ENCODE data around the gene TNNC2. TPM values are rescaled to one million over a fixed set of nuclear protein-coding genes. Genes with fewer than 3 reads are reported as not detected.
A peak's percentile ranks its signal among the peaks of the same experiment; 100 is the strongest.
"Not testable (repeated sequence)": the region's sequence is repeated elsewhere in the genome, so short reads cannot be mapped to it uniquely, and the experiment has no call there.

The TNNC2 gene
- total and polyA plus RNA-seq, 3 experiments from 2014 or later = 0.36 TPM; not detected in 2

DNA sequence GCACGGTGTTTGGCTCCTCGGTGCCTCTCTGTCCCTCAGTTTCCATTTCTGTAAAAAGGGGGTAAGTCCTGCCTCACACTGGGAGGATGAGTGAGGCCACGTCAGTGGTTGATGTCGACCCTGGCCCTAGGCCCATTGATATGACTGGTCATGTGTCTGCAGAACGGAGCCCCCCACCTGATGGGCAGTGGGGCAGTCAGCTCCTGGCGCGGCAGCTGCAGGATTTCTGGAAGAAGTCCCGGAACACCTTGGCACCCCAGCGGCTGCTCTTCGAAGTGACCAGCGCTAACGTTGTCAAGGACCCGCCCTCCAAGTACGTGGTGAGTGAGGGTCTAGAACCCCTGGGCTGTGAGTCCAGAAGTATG is 7.7 kb upstream of the TNNC2 start:
- Mint-ChIP-seq H3K4me3 (peak overlapping the region; percentile 32 to 88 (median 71)), H3K9me3 (no peaks in the 10 kb centered on the region), H3K4me1 (peaks cover 9 to 20% (median 17%) of the 10 kb centered on the region in 3 donors), H3K27ac (peak overlapping the region in 5 of 8 donors; percentile 29 to 80 (median 43)), H3K36me3 (peaks cover 0 to 1% (median under 1%) of the 10 kb centered on the region in 3 donors), H3K27me3 (peaks cover 0 to 3% of the 10 kb centered on the region in 2 donors)
- DNase-seq = no peak
- H3K9me3 ChIP-seq (ENCODE audit: low read length) = no peaks in the 10 kb centered on the region
- ChIA-PET POLR2A (interaction anchor here (1.1 to 1.6 kb wide), 2 partner anchors 11 to 21 kb away, joined by 3 to 4 read pairs; no protein-coding TSS in a partner anchor), CTCF (interaction anchor here (1.6 kb wide), 1 partner anchor 10 kb away, joined by 4 read pairs; no protein-coding TSS in a partner anchor)
- H3K27ac ChIP-seq (ENCODE audit: low read depth, low read length) = no peak overlapping the region
- no peak overlapping the region for H3K4me3 ChIP-seq (ENCODE audit: low read length)
- no peaks in the 10 kb centered on the region for H3K4me1 ChIP-seq (ENCODE audit: insufficient read depth, low read length)
- no peaks in the 10 kb centered on the region for H3K36me3 ChIP-seq (ENCODE audit: insufficient read depth, low read length)
- H3K27me3 ChIP-seq (ENCODE audit: insufficient read depth, low read length, poor library complexity, severe bottlenecking) = no peaks in the 10 kb centered on the region

DNA sequence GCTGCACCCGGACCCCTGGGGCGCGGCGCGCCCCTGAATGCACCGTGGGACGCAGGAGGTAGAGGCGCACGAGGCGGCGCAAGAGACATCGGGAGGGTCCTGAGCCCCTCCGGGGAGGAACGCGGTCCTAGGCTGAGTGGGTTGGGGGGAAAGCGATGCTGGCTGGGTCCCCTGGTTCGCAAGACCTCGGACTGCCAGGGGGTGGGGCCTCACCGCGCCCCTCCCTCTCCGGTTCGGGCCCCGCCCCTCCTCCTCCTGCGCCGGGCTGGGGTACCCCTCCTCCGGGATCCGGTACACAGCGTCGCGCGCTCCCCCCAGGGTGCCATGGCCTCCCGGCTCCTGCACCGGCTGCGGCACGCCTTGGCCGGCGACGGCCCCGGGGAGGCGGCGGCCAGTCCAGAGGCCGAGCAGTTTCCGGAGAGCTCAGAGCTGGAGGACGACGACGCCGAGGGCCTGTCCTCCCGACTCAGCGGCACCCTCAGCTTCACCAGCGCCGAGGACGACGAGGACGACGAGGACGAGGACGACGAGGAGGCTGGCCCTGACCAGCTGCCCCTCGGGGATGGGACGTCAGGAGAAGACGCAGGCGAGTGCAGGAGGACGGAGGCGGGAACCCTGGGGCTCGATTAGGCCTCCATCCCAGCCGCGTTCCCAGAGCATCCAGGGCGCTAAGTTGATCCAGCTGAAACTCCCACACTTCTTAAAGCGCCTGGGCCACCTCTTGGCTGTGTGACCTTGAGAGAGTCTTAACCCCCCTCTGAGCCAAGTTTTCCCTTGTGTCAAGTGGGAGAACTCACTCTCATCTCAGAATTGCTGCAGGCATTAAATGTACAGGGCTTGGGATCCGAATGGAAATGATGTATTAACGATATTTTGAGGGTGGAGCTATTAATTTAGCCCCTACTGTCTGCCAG is 7.0 kb upstream of the TNNC2 start:
- Histone ChIP-seq H3K4me3 (ENCODE audit: low read length) (peak overlapping the region; percentile 64), H3K27me3 (ENCODE audit: insufficient read depth, low read length, poor library complexity, severe bottlenecking) (no peaks in the 10 kb centered on the region), H3K4me1 (ENCODE audit: insufficient read depth, low read length) (no peaks in the 10 kb centered on the region), H3K36me3 (ENCODE audit: insufficient read depth, low read length) (no peaks in the 10 kb centered on the region), H3K27ac (ENCODE audit: low read depth, low read length) (no peak overlapping the region), H3K9me3 (ENCODE audit: low read length) (no peaks in the 10 kb centered on the region)
- Mint-ChIP-seq H3K36me3 (peaks cover 0 to 1% (median 0%) of the 10 kb centered on the region in 3 donors), H3K9me3 (no peaks in the 10 kb centered on the region), H3K27me3 (peaks cover 0 to 3% of the 10 kb centered on the region in 2 donors), H3K27ac (peak overlapping the region in 2 of 8 donors; percentile 43 to 58), H3K4me3 (peak overlapping the region in 6 of 7 donors; percentile 62 to 89 (median 81)), H3K4me1 (peaks cover 9 to 20% (median 17%) of the 10 kb centered on the region in 3 donors)
- DNase-seq = peak; percentile 15 to 59 (median 32)
- ChIA-PET POLR2A (interaction anchor here (1.1 to 1.6 kb wide), 3 partner anchors 10 to 47 kb away, joined by 3 to 4 read pairs (median 4); partner anchors contain the start of gene ZSWIM1), CTCF (interaction anchor here (1.6 kb wide), 1 partner anchor 10 kb away, joined by 4 read pairs; no protein-coding TSS in a partner anchor)

DNA sequence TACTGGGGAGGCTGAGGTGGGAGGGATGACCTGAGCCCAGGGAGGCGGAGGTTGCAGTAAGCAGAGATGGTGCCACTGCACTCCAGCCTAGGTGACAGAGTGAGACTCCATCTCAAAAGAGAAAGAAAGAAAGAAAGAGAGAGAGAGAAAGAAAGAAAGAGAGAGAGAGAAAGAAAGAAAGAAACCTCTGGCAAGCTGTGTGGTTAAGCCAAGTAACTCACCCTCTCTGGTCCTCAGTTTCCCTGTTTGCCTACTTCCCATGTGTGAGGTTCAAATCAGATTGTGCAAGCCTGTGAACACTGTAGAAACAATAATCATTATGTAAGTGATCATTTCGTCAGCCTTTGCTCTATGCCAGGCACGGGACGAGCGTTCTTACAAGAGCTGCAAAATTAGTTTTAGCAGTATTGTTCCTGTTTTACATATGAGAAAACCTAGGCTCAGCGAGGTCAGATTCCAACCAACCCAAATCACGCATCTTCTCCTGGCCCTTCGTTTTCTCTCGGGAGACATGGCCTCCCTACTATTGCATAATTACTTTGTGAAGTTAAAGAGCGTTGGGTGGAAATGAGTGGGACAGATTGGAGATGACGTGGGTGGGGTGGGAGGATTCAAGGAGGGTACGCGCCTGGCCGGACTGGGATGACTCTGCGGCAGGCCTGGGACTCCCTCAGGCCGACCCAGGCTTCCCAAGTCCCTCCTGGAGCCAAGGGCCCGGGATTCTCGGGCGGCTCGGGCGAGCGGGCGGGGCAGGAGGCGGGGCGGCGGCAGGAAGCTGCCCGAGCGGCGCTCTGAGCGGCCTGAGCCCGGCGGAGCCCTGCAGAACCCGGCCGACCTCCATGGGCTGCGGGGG is 6.1 kb upstream of the TNNC2 start, which contains the start of gene SNX21:
Gene SNX21 (plus strand): TSS at position 770 of the 853 bp plus-strand sequence. CDS start 121 bp downstream, outside the sequence.
- H3K4me3 Mint-ChIP-seq = peak within 1 kb of the TSS; percentile 64 to 89 (median 82)
- H3K36me3 ChIP-seq (ENCODE audit: insufficient read depth, low read length) = no peaks in the 10 kb centered on the region
- peak within 1 kb of the TSS; percentile 64 for H3K4me3 ChIP-seq (ENCODE audit: low read length)
- peaks cover 9 to 20% (median 17%) of the 10 kb centered on the region in 3 donors for H3K4me1 Mint-ChIP-seq
- POLR2A ChIA-PET = interaction anchor here (1.1 to 1.6 kb wide), 4 partner anchors 9 to 102 kb away, joined by 3 to 5 read pairs (median 4); partner anchors contain the start of gene ZSWIM1
- H3K27ac ChIP-seq (ENCODE audit: low read depth, low read length) = no peak within 1 kb of the TSS
- peaks cover 0 to 3% of the 10 kb centered on the region in 2 donors for H3K27me3 Mint-ChIP-seq
- no peaks in the 10 kb centered on the region for H3K4me1 ChIP-seq (ENCODE audit: insufficient read depth, low read length)
- H3K27me3 ChIP-seq (ENCODE audit: insufficient read depth, low read length, poor library complexity, severe bottlenecking) = no peaks in the 10 kb centered on the region
- peaks cover 0 to 1% (median 0%) of the 10 kb centered on the region in 3 donors for H3K36me3 Mint-ChIP-seq
- DNase-seq = peak in 4 of 5 donors; percentile 17 to 31 (median 18)
- no peaks in the 10 kb centered on the region for H3K9me3 Mint-ChIP-seq
- H3K27ac Mint-ChIP-seq = peak within 1 kb of the TSS in 7 of 8 donors; percentile 55 to 87 (median 69)
- no peaks in the 10 kb centered on the region for H3K9me3 ChIP-seq (ENCODE audit: low read length)
- CTCF ChIA-PET = interaction anchor here (1.6 kb wide), 1 partner anchor 9 kb away, joined by 4 read pairs; no protein-coding TSS in a partner anchor

DNA sequence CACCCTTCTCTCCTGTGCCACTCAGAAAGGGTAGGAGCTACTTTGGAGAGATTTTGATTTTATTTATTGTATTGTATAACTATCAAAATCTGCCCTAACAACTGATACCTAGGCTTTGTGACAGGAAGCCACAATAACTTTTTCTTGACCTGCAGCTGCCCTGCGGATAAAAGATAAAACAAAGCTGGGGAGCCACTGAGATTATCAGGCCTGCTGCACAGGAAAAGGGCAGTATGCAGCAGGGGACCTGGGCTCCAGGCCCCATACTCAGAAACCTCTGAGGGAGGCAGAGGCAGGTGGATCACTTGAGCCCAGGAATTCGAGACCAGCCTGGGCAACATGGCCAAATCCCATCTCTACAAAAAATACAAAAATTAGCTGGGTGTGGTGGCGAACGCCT is 5.5 kb upstream of the TNNC2 start:
- no peak for DNase-seq
- CTCF ChIA-PET = interaction anchor here (1.4 kb wide), 1 partner anchor 9 kb away, joined by 3 read pairs; no protein-coding TSS in a partner anchor
- POLR2A ChIA-PET = interaction anchor here (1.5 kb wide), 1 partner anchor 102 kb away, joined by 5 read pairs; no protein-coding TSS in a partner anchor
- Histone ChIP-seq H3K27me3 (ENCODE audit: insufficient read depth, low read length, poor library complexity, severe bottlenecking) (no peaks in the 10 kb centered on the region), H3K4me1 (ENCODE audit: insufficient read depth, low read length) (no peaks in the 10 kb centered on the region), H3K9me3 (ENCODE audit: low read length) (no peaks in the 10 kb centered on the region), H3K36me3 (ENCODE audit: insufficient read depth, low read length) (no peaks in the 10 kb centered on the region), H3K27ac (ENCODE audit: low read depth, low read length) (no peak overlapping the region), H3K4me3 (ENCODE audit: low read length) (no peak overlapping the region)
- Mint-ChIP-seq H3K9me3 (no peaks in the 10 kb centered on the region), H3K4me3 (peak overlapping the region; percentile 8 to 89 (median 80)), H3K36me3 (peaks cover 0 to 1% (median 0%) of the 10 kb centered on the region in 3 donors), H3K4me1 (peaks cover 9 to 20% (median 17%) of the 10 kb centered on the region in 3 donors), H3K27me3 (peaks cover 0 to 3% of the 10 kb centered on the region in 2 donors), H3K27ac (peak overlapping the region in 1 of 8 donors; percentile 58)

DNA sequence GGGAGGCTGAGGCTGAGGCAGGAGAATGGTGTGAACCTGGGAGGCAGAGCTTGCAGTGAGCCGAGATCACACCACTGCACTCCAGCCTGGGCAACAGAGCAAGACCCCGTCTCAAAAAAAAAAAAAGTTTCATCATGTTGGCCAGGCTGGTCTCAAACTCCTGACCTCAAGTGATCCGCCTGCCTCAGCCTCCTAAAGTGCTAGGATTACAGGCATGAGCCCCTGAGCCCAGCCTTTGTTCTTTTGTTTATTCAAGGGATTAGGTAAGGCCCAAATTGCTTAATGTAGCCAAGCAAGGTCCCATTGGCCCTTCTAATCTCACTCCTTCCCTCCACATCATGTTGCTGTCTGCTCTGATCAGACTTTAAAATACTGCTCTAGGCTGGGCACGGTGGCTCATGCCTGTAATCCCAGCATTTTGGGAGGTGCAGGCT is 2.6 kb upstream of the TNNC2 start:
- H3K36me3 Mint-ChIP-seq; H3K4me1 ChIP-seq (ENCODE audit: insufficient read depth, low read length); H3K27ac Mint-ChIP-seq; H3K27me3 ChIP-seq (ENCODE audit: insufficient read depth, low read length, poor library complexity, severe bottlenecking); H3K4me3 ChIP-seq (ENCODE audit: low read length); POLR2A ChIA-PET; H3K27me3 Mint-ChIP-seq; H3K4me3 Mint-ChIP-seq; H3K9me3 ChIP-seq (ENCODE audit: low read length); DNase-seq; H3K36me3 ChIP-seq (ENCODE audit: insufficient read depth, low read length); H3K9me3 Mint-ChIP-seq; H3K27ac ChIP-seq (ENCODE audit: low read depth, low read length); CTCF ChIA-PET: not testable (repeated sequence)
- H3K4me1 Mint-ChIP-seq = peaks cover 9 to 17% (median 10%) of the 10 kb centered on the region in 3 donors

DNA sequence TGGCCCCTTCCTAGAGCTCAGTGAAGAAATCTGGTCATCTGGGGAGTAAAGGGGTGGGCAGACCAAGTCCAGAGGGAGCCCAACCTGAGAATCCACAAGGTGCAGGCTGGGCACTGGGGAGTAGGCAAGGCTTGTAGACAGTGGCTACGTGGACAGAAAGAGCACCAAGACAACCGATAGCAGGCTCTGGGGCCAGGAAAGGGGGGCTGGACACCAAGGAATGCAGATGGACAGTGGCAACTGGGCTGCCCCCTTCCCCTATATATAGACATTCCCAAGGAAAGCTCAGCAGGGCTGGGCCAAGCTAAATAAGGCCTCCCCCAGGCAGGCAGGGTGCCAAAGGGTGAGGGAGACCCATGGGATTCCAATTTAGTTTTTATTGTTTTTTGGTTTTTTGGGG is 1.5 kb upstream of the TNNC2 start:
- no peaks in the 10 kb centered on the region for H3K4me1 ChIP-seq (ENCODE audit: insufficient read depth, low read length)
- no peak overlapping the region for H3K4me3 Mint-ChIP-seq
- H3K4me3 ChIP-seq (ENCODE audit: low read length) = no peak overlapping the region
- H3K27me3 Mint-ChIP-seq = peaks cover 10 to 16% of the 10 kb centered on the region in 2 donors
- no peaks in the 10 kb centered on the region for H3K36me3 Mint-ChIP-seq
- POLR2A ChIA-PET = no interaction called here
- no peaks in the 10 kb centered on the region for H3K9me3 ChIP-seq (ENCODE audit: low read length)
- peaks cover 8% of the 10 kb centered on the region for H3K27me3 ChIP-seq (ENCODE audit: insufficient read depth, low read length, poor library complexity, severe bottlenecking)
- no peaks in the 10 kb centered on the region for H3K36me3 ChIP-seq (ENCODE audit: insufficient read depth, low read length)
- H3K27ac Mint-ChIP-seq = peak overlapping the region in 1 of 8 donors; percentile 80
- CTCF ChIA-PET = interaction anchor here (0.8 kb wide), 1 partner anchor 13 kb away, joined by 3 read pairs; no protein-coding TSS in a partner anchor
- no peak for DNase-seq
- H3K9me3 Mint-ChIP-seq = no peaks in the 10 kb centered on the region
- H3K27ac ChIP-seq (ENCODE audit: low read depth, low read length) = no peak overlapping the region
- peaks cover 15 to 22% (median 17%) of the 10 kb centered on the region in 3 donors for H3K4me1 Mint-ChIP-seq

DNA sequence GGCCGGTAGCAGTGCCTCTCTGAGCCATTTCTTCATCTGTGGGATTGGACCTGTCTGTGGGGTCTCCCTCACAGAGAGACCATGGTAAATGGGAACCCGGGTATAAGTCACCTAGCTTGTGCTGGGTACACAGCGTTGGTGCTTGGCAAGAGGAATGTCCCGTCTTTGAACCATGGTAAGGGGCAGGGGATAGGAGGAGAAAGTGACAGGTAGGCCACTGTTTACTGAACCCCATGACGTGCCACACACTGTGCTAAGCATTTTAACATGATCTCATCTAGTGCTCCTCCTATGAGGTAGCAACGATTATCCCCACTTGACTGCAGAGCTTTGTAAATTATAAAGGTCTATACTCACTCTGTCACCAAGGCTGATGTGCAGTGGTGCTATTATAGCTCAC is 600 bp upstream of the TNNC2 start:
- Mint-ChIP-seq H3K36me3 (no peaks in the 10 kb centered on the region), H3K27me3 (peaks cover 13 to 25% of the 10 kb centered on the region in 2 donors), H3K4me3 (peak overlapping the region in 1 of 7 donors; percentile 19), H3K27ac (no peak overlapping the region), H3K4me1 (peaks cover 10 to 23% (median 12%) of the 10 kb centered on the region in 3 donors), H3K9me3 (no peaks in the 10 kb centered on the region)
- Histone ChIP-seq H3K27ac (ENCODE audit: low read depth, low read length) (no peak overlapping the region), H3K4me3 (ENCODE audit: low read length) (no peak overlapping the region), H3K27me3 (ENCODE audit: insufficient read depth, low read length, poor library complexity, severe bottlenecking) (peaks cover 13% of the 10 kb centered on the region), H3K4me1 (ENCODE audit: insufficient read depth, low read length) (no peaks in the 10 kb centered on the region), H3K9me3 (ENCODE audit: low read length) (no peaks in the 10 kb centered on the region), H3K36me3 (ENCODE audit: insufficient read depth, low read length) (no peaks in the 10 kb centered on the region)
- ChIA-PET CTCF (no interaction called here), POLR2A (interaction anchor here (0.6 kb wide), 1 partner anchor 57 kb away, joined by 3 read pairs; no protein-coding TSS in a partner anchor)
- DNase-seq = no peak
